Measurements from ENCODE around the gene AP4B1.

- TF ChIP-seq POLR2AphosphoS5 (IDR thresholded peaks at IDR 0.05) (no peak), POLR2A (IDR thresholded peaks at IDR 0.05) (no peak)
Observed at GRCh38 chr1:113903501-113904292, 902 bp downstream of the AP4B1 start.

Data from gastroesophageal sphincter (tissue), 2 donors.